Measurements from ENCODE around the gene PI4KA. TPM values are rescaled to one million over a fixed set of nuclear protein-coding genes. Genes with fewer than 3 reads are reported as not detected.
"Not testable (repeated sequence)": the region's sequence is repeated elsewhere in the genome, so short reads cannot be mapped to it uniquely, and the experiment has no call there.

PI4KA gene
- total and polyA plus RNA-seq, 2 donors: 37.1 to 50.9 TPM

DNA sequence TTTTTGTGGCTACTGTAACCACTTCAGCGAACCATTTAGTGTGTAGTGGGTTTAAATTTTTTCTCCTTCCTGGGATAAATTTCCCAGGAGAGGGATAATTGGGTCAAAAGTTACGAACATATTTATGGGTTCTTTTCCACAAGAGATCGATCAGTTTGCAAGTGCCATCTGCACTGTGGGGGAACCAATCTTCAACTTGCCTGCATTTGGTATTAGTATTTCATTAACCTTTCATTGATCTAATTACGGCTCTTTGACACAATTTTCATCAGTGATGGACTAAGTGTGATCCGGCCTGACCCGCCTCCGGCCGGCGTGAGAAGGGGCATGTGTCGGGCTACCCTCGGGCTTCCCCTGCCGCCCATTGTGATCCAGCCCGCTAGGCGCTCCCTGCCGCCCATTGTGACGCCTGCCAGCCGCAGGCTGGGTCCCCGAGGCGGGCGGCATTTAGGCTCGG, 156.9 kb downstream of the PI4KA start:
- H3K27ac ChIP-seq (ENCODE audit: low read depth); H3K4me3 ChIP-seq (ENCODE audit: low read depth, low read length); DNase-seq (ENCODE audit: extremely low spot score); H3K36me3 ChIP-seq (ENCODE audit: insufficient read depth); H3K4me1 ChIP-seq (ENCODE audit: insufficient read depth): not testable (repeated sequence)
- WGBS: 17% methylated on average over 17 of the region's 21 CpGs

- H3K27ac ChIP-seq (ENCODE audit: low read depth); H3K36me3 ChIP-seq (ENCODE audit: insufficient read depth); H3K4me3 ChIP-seq (ENCODE audit: low read depth, low read length); DNase-seq (ENCODE audit: extremely low spot score); H3K4me1 ChIP-seq (ENCODE audit: insufficient read depth): not testable (repeated sequence)
- WGBS: 91% methylated on average over 15 of the region's 15 CpGs
These were observed 158.3 kb downstream of the PI4KA start for GRCh38 chr22:20700347-20700746.

DNA sequence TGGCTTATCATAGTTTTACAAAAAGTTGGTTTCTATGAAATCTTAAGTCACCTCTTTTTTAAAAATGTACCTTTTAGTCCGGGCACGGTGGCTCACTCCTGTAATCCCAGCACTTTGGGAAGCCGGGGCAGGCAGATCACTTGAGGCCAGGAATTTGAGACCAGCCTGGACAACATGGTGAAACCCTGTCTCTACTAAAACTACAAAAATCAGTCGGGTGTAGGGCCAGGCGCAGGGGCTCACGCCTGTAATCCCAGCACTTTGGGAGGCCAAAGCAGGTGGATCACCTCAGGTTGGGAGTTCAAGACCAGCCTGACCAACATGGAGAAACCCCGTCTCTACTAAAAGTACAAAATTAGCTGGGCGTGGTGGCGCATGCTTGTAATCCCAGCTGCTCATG, 158.8 kb downstream of the PI4KA start:
- H3K4me3 ChIP-seq (ENCODE audit: low read depth, low read length); H3K27ac ChIP-seq (ENCODE audit: low read depth); H3K4me1 ChIP-seq (ENCODE audit: insufficient read depth); H3K36me3 ChIP-seq (ENCODE audit: insufficient read depth); DNase-seq (ENCODE audit: extremely low spot score): not testable (repeated sequence)
- WGBS: 86% methylated on average over 9 of the region's 9 CpGs

GRCh38 chr22:20697481-20698113, 161.0 kb downstream of the PI4KA start:
- DNase-seq (ENCODE audit: extremely low spot score): peak; percentile 4
- not testable (repeated sequence) for H3K4me1 ChIP-seq (ENCODE audit: insufficient read depth); H3K4me3 ChIP-seq (ENCODE audit: low read depth, low read length); H3K36me3 ChIP-seq (ENCODE audit: insufficient read depth); H3K27ac ChIP-seq (ENCODE audit: low read depth)
- 37% methylated on average over 15 of the region's 17 CpGs for WGBS

DNA sequence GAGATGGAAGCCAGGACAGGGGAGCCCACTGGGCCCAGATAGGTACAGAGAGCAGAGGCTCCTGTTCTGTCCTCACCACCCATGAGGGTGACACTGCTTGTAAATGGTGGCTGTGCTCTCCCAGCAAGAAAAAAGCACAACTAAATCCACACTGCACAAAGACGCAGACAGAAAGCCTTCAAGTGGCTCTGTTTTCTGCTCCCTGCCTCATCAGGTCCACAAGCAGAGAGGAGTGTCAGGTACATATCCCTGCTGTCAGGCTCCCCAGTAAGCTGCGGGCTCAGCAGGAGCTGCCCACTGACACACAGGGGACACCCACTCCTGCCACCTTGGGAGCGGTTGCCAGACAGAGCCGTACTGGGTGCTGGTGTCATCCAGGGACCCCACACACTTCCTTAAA, 162.6 kb downstream of the PI4KA start:
- WGBS: 77% methylated on average over 3 of the region's 4 CpGs
- not testable (repeated sequence) for H3K36me3 ChIP-seq (ENCODE audit: insufficient read depth); H3K4me1 ChIP-seq (ENCODE audit: insufficient read depth); DNase-seq (ENCODE audit: extremely low spot score); H3K27ac ChIP-seq (ENCODE audit: low read depth); H3K4me3 ChIP-seq (ENCODE audit: low read depth, low read length)

DNA sequence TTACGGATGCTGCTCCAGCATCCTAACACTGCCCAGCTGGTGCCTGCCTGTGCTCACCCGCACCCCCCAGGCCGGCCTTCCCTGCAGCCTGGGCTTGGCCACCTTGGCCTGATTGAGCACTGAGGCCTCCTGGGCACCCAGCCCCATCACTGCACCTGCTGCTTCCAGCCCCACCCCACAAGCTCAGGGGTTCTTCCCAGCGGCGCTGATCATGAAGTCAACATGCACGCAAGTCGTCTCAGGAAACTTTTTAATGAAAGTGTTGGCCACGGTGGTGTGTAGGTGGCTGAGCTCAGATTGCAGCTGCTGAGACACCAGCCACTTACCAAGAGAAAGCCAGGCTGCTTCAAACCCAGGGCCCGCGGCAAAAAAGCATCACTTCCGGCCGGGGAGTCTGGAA, 163.4 kb downstream of the PI4KA start:
- not testable (repeated sequence) for DNase-seq (ENCODE audit: extremely low spot score); H3K27ac ChIP-seq (ENCODE audit: low read depth); H3K4me1 ChIP-seq (ENCODE audit: insufficient read depth); H3K4me3 ChIP-seq (ENCODE audit: low read depth, low read length); H3K36me3 ChIP-seq (ENCODE audit: insufficient read depth)
- WGBS: 72% methylated on average over 11 of the region's 12 CpGs

GRCh38 chr22:20694256-20694655, 164.4 kb downstream of the PI4KA start:
- H3K27ac ChIP-seq (ENCODE audit: low read depth); H3K4me3 ChIP-seq (ENCODE audit: low read depth, low read length); H3K36me3 ChIP-seq (ENCODE audit: insufficient read depth); H3K4me1 ChIP-seq (ENCODE audit: insufficient read depth); DNase-seq (ENCODE audit: extremely low spot score): not testable (repeated sequence)
- 86% methylated on average over 7 of the region's 14 CpGs for WGBS

- not testable (repeated sequence) for H3K36me3 ChIP-seq (ENCODE audit: insufficient read depth); DNase-seq (ENCODE audit: extremely low spot score); H3K27ac ChIP-seq (ENCODE audit: low read depth); H3K4me3 ChIP-seq (ENCODE audit: low read depth, low read length); H3K4me1 ChIP-seq (ENCODE audit: insufficient read depth)
- 91% methylated on average over 7 of the region's 7 CpGs for WGBS
These were observed 165.7 kb downstream of the PI4KA start for GRCh38 chr22:20692926-20693325.

GRCh38 chr22:20690586-20691317, 167.9 kb downstream of the PI4KA start:
- 91% methylated on average over 15 of the region's 15 CpGs for WGBS
- DNase-seq (ENCODE audit: extremely low spot score); H3K27ac ChIP-seq (ENCODE audit: low read depth): not testable (repeated sequence)

GRCh38 chr22:20687356-20688172, 171.0 kb downstream of the PI4KA start:
- H3K4me3 ChIP-seq (ENCODE audit: low read depth, low read length); H3K27ac ChIP-seq (ENCODE audit: low read depth); DNase-seq (ENCODE audit: extremely low spot score); H3K36me3 ChIP-seq (ENCODE audit: insufficient read depth); H3K4me1 ChIP-seq (ENCODE audit: insufficient read depth): not testable (repeated sequence)
- 96% methylated on average over 29 of the region's 29 CpGs for WGBS

More at GRCh38 chr22:20690586-20691317, 167.9 kb downstream of the PI4KA start:
- not testable (repeated sequence) for H3K4me3 ChIP-seq (ENCODE audit: low read depth, low read length); H3K36me3 ChIP-seq (ENCODE audit: insufficient read depth); H3K4me1 ChIP-seq (ENCODE audit: insufficient read depth)

- H3K4me1 ChIP-seq (ENCODE audit: insufficient read depth); H3K27ac ChIP-seq (ENCODE audit: low read depth); DNase-seq (ENCODE audit: extremely low spot score); H3K4me3 ChIP-seq (ENCODE audit: low read depth, low read length); H3K36me3 ChIP-seq (ENCODE audit: insufficient read depth): not testable (repeated sequence)
- WGBS: 89% methylated on average over 11 of the region's 11 CpGs
These were observed 172.8 kb downstream of the PI4KA start for GRCh38 chr22:20685764-20686163.

GRCh38 chr22:20678792-20679435, 179.7 kb downstream of the PI4KA start:
- not testable (repeated sequence) for DNase-seq (ENCODE audit: extremely low spot score); H3K4me3 ChIP-seq (ENCODE audit: low read depth, low read length); H3K4me1 ChIP-seq (ENCODE audit: insufficient read depth); H3K27ac ChIP-seq (ENCODE audit: low read depth); H3K36me3 ChIP-seq (ENCODE audit: insufficient read depth)
- WGBS: 91% methylated on average over 13 of the region's 13 CpGs

DNA sequence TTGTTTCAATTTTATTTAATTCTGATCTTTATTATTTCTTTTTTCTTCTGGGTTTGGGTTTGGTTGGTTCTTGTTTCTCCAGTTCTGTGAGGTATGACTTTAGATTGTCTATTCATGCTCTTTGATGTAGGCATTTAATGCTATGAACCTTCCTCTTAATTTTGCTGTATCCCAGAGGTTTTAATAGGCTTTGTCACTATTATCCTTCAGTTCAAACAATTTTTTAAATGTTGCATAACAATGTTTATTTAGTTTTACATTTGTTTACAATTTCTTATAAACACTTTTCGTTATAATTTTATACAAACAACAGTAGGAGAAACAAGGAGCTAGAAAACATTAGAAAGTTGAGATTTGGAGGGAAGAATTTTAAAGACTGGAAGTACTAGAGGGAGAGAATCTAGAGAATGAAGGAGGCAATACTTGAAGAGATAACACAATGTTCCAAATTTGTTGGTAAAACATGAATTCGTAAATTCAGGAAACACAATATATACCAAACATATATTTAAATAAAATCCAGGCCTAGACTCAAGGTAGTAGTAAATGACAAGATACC, 180.8 kb downstream of the PI4KA start:
- Histone ChIP-seq H3K4me1 (ENCODE audit: insufficient read depth) (no peaks in the 10 kb centered on the region), H3K36me3 (ENCODE audit: insufficient read depth) (no peaks in the 10 kb centered on the region), H3K27ac (ENCODE audit: low read depth) (no peak overlapping the region), H3K4me3 (ENCODE audit: low read depth, low read length) (no peak overlapping the region)
- 66% methylated on average over 2 of the region's 2 CpGs for WGBS
- DNase-seq (ENCODE audit: extremely low spot score): no peak

Data from urinary bladder (tissue), 4 donors.